ENCODE measurements around the gene RASA1. TPM values are rescaled to one million over a fixed set of nuclear protein-coding genes. Genes with fewer than 3 reads are reported as not detected.

The RASA1 gene
- total and polyA plus RNA-seq, 9 of the 15 experiments (the other 6 are each of a cell fraction or from before 2014, with no cell fraction given): 3.2 to 17.3 (median 9.2) TPM

- TF ChIP-seq REST (IDR thresholded peaks at IDR 0.05; ENCODE audit: borderline replicate concordance) (peak; percentile 31; the same call in 1 of the 2 replicates), REST (CRISPR knock-in tag; IDR thresholded peaks at IDR 0.05; ENCODE audit: low read depth) (no peak), ZNF395 (CRISPR knock-in tag; IDR thresholded peaks at IDR 0.05) (0 out of 2 replicates have a peak, but pooled peaks have one; percentile 42), NBN (IDR thresholded peaks at IDR 0.05; ENCODE audit: low read depth) (0 out of 2 replicates have a peak, but pooled peaks have one; percentile 8), SMAD3 (CRISPR knock-in tag; conservative IDR thresholded peaks at IDR 0.05) (0 out of 2 replicates have a peak, but pooled peaks have one; percentile 1), TRIM25 (IDR thresholded peaks at IDR 0.05; ENCODE audit: borderline replicate concordance) (0 out of 2 replicates have a peak, but pooled peaks have one; percentile 71), MIER1 (IDR thresholded peaks at IDR 0.05; ENCODE audit: low read depth) (no peak), SAP30 (IDR thresholded peaks at IDR 0.05; ENCODE audit: borderline replicate concordance, insufficient read depth, low read depth, low read length, poor library complexity, severe bottlenecking) (peak; percentile 50), SP1 (CRISPR knock-in tag; IDR thresholded peaks at IDR 0.05) (peak; percentile 59), CHD1 (IDR thresholded peaks at IDR 0.05; ENCODE audit: low read length) (no peak), ZBTB7A (IDR thresholded peaks at IDR 0.05; ENCODE audit: borderline replicate concordance, control insufficient read depth, low read depth, low read length) (peak; percentile 42; the same call in 1 of the 2 replicates)
- TF ChIP-seq, protein P1, sequence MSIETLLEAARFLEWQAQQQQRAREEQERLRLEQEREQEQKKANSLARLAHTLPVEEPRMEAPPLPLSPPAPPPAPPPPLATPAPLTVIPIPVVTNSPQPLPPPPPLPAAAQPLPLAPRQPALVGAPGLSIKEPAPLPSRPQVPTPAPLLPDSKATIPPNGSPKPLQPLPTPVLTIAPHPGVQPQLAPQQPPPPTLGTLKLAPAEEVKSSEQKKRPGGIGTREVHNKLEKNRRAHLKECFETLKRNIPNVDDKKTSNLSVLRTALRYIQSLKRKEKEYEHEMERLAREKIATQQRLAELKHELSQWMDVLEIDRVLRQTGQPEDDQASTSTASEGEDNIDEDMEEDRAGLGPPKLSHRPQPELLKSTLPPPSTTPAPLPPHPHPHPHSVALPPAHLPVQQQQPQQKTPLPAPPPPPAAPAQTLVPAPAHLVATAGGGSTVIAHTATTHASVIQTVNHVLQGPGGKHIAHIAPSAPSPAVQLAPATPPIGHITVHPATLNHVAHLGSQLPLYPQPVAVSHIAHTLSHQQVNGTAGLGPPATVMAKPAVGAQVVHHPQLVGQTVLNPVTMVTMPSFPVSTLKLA (conservative IDR thresholded peaks at IDR 0.05): no peak; a peak in 1 of 4 replicates
Observed at GRCh38 chr5:87268126-87268969, 665 bp downstream of the RASA1 start (continued).

Data from K562 (cell line).